NCI-H2227 (cell line): Measurements from ENCODE around the gene GJA8.
"Not testable (repeated sequence)": the region's sequence is repeated elsewhere in the genome, so short reads cannot be mapped to it uniquely, and the experiment has no call there.

Experiments
- DNase-seq: peaks from one replicate; lab custom pipeline; 2025; ENCODE audit not compliant: unreplicated experiment; lab: John Stamatoyannopoulos, UW

The GJA8 gene

DNA sequence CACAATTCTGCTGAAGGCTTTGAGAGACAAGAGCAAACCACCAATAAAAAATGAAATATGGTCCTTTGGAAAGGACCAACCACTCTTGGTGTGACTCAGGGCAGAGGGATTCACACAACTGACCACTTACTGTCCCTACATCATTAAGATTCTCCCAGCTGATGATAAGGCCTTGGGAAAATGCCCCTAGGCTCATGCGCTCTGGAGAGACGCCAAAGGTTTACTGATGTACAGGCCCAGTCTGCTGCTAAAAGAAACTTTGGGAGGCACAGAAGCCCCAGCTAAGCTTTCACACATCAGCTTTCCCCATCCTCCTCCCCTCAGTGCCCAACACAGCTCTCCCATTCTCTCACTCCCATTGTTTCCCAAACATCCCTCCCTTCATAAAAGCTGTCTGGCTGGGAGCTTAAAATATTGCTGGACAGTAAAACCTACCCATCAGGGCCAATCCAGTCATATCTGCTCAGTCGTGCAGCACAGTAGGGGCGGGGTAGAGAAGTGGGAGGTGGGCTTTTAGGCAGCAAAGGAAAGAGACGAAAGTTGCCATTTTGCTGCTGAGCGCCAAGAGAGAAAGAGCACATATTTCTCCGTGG lies at the start of gene GJA8:
Gene GJA8, plus strand, starts transcription at position 543 of the 593 bp plus-strand sequence. CDS start 5,161 bp downstream, outside the sequence.
- DNase-seq: no peak

- no peak for DNase-seq
Measured at GRCh38 chr1:147853391-147853790, 49.2 kb upstream of the GJA8 start.

- not testable (repeated sequence) for DNase-seq
Measured at GRCh38 chr1:147854989-147855388, 47.6 kb upstream of the GJA8 start.

DNA sequence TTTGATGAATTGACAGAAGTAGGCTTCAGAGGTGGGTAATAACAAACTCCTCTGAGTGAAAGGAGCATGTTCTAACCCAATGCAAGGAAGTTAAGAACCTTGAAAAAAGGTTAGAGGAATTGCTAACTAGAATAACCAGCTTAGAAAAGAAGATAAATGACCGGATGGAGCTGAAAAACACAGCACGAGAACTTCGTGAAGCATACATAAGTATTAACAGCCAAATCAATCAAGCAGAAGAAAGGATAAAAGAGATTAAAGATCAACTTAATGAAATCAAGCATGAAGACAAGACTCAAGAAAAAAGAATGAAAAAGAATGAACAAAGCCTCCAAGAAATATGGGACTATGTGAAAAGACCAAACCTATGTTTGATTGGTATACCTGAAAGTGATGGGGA lies 46.6 kb upstream of the GJA8 start:
- not testable (repeated sequence) for DNase-seq

- not testable (repeated sequence) for DNase-seq
Measured at GRCh38 chr1:147867204-147867603, 35.4 kb upstream of the GJA8 start.

GRCh38 chr1:147878022-147878421 lies 24.6 kb upstream of the GJA8 start:
- DNase-seq: no peak

DNA sequence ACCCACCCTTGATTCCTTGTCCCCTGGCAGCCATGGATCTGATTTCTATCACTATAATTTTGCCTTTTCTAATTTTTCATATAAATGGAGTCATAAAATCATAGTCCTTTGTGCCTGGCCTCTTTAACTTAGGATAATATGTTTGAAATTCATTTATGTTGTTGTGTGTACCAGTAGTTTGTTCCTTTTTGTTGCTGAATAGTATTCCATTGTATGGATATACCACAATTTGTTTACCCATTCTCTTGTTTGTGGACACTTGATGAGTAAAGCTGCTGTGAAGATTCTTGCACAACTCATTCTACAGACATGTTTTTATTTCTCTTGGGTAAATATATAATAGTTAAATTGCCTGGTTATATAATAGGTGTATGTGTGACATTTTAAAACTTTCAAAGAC lies 22.7 kb upstream of the GJA8 start:
- DNase-seq: no peak

- no peak for DNase-seq
Measured at GRCh38 chr1:147882535-147882934, 20.1 kb upstream of the GJA8 start.

DNA sequence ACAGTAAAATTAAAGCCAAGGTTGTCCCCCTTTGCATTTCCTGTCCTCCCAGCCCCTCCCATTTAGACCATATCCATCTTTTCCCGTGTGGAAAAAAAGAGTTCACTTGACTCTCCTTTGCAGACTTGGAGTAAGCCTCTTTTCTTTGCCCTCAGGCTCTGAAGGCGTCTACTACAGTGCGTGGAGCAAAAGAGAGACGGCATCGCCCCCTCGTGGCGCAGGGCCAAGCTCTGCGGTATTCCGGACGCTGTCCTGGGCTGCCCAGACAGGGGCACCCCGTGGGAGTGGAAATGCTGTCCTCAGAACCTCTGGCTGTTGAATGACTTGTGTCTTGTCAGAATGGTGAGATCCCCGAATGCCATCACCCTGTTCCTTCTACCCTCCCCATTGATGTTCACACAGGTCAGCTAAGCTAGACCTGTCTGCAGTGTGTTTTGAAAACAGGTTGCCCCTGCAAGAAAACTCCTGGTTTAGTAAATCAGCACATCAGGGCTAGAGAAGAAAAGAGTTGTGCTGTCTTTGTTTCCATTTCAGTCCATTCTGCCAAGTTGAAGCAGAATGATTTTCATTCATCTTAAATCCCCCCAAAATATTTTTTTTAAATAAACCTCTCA lies 12.3 kb upstream of the GJA8 start:
- peak; percentile 81 for DNase-seq

DNA sequence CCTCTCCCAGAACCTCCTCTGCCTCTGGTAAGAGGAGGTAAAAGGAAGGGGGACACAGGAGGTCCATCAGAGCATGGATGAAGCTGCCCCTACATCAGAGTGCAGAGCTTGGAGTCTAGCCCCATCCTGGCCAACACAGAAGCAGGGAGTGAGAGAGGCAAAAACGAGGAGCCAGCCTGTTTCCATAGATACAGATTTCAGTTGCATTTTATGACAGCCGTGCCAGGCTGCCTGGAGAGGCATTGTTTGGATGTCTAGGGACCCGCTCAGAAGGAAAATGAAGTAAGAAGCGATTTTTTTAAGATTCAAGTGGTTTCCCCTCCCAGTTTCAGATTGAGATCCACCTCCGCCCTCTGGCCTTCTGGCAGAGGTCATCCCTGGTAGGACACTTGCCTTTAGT lies 11.5 kb upstream of the GJA8 start:
- peak; percentile 23 for DNase-seq

- DNase-seq: no peak
Measured at GRCh38 chr1:147892216-147892615, 10.4 kb upstream of the GJA8 start.

DNA sequence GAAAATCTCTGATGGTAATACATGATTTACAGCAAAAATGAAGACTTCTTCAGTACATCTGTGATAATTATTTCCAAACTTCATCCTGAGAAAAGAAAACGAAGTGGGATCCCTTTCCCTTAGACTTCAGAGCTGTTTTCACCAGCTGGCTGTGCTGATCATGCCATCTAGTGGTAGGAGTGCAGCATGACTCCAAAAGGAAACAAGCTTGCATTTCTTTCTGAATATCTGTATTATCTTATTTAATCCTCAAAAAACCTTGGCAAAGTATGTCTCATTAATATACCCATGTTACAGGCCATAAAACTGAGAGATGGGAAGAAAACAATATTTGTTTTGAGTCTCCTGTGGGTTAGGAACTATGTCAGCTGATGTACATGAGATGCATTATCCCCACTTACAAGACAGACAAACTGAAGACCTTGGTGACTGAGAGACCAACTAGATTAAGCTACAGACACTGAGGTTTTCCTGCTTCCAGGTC lies 9.8 kb upstream of the GJA8 start:
- peak; percentile 72 for DNase-seq

- DNase-seq: no peak
Measured at GRCh38 chr1:147895123-147895522, 7.5 kb upstream of the GJA8 start.

- DNase-seq: no peak
Measured at GRCh38 chr1:147897029-147897752, 5.4 kb upstream of the GJA8 start.

DNA sequence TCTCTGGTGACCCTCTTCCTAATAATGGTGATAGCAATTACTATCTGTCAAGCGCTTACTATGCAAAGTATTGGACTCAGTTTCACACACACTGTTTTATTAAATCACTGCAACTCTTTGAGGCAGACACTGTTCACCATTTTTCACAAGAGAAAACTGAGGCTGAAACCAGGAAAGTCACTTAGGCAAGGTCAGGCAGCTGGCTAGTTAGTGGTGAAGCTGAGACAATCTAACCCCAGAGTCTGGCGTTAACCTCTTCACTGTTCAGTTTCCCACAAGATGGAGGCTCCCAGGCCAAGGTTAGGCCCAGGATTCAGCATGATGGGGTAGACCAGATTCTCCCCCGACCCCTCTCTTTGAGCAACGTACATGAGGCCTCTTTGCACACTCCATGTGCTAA lies 4.8 kb upstream of the GJA8 start:
- no peak for DNase-seq

DNA sequence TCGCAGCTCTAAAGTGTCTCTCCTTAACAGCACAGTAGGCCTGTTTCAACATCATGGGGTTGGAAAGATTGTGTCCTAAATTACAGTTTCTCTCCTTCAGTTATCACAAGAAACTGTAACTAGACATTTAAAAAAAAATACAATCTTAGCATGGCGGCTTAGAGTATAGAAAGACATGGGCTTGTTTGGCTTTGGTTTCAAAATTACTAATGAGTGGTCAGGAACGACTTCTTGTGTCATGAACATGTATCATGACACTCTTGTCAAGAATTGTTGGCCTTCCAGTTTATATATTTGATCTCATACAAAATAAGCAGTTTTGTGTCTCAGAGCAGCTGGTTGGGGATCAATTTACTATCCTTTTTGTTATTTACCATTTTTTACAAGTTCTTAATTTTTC lies 2.1 kb downstream of the GJA8 start:
- no peak for DNase-seq

DNA sequence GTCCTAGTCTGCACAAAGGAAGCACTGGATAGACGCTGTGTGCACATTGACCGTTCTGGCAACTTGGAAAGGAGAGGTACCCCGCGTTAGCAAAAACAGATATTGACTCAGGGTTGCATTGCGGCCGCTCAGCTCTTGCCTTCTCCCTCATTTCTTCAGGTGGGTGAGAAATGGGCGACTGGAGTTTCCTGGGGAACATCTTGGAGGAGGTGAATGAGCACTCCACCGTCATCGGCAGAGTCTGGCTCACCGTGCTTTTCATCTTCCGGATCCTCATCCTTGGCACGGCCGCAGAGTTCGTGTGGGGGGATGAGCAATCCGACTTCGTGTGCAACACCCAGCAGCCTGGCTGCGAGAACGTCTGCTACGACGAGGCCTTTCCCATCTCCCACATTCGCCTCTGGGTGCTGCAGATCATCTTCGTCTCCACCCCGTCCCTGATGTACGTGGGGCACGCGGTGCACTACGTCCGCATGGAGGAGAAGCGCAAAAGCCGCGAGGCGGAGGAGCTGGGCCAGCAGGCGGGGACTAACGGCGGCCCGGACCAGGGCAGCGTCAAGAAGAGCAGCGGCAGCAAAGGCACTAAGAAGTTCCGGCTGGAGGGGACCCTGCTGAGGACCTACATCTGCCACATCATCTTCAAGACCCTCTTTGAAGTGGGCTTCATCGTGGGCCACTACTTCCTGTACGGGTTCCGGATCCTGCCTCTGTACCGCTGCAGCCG lies 5.4 kb downstream of the GJA8 start:
- no peak for DNase-seq

- DNase-seq: no peak
Measured at GRCh38 chr1:147912553-147912952, 10.0 kb downstream of the GJA8 start.

DNA sequence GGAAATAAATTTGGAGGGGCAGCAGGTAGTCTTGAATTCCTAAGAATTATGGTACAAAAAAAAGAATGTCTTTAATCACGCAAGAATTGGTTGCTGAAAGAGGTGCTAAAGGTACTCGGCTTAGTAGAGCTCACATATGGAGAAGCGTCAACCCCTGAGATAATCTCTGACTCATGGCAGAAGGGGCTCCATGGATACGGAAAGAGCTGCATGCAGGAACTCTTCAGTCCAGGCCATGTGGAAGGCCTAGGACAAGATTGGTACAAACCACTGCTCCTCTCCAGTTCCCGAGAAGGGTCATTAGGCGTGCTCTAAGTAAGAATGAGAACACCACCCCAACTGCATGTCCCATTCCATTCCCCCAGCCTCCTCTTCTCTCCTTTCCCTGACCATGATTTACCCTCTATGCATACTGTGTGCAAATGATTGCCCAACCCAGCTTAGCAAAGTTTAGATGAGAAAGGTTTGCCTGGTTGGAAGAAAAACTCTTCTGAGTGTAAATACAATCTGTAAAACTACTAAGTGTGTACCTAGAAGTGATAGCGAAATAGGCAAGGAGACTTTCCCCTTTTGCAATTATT lies 10.9 kb downstream of the GJA8 start:
- DNase-seq: no peak

DNA sequence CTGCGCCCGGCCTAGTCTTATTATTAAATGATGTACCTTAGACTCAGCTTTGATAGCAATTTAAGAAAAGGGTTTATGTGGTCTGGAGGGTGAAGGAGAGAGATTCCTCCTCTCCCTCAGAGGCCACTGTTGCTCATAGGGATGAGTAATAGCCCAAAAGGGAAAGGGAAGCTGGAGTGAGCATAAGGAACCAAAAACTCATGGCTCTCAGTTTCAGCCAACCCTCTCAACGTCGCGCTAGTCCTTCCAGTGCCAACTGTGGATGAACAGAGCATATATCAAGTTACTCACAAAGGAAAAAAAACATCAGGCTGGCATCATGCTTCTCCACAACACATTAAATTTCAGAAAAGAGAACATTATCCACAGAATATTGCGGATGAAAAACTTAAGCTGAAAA lies 17.3 kb downstream of the GJA8 start:
- no peak for DNase-seq

DNA sequence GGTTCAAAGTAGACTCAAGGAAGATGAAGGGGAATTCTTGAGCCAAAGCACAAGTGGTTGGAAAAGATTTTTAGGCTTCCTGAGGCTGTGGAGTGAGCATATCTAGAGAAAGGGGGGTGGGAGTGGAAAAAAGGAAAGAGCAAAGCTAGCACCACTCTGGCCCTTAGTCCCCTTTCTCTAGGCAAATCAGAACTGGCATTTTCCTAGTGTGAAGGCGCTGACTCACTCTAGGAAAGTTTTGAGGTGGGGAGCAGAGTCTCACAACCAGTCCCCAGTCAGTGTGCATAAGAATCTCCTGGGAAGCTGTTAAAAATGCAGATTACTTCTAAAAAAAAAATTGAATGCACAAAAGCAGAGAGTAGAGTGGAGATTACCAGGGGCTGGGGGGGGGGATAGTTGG lies 22.2 kb downstream of the GJA8 start:
- DNase-seq: no peak
